ENCODE results near the gene EVX1.

The EVX1 gene

DNA sequence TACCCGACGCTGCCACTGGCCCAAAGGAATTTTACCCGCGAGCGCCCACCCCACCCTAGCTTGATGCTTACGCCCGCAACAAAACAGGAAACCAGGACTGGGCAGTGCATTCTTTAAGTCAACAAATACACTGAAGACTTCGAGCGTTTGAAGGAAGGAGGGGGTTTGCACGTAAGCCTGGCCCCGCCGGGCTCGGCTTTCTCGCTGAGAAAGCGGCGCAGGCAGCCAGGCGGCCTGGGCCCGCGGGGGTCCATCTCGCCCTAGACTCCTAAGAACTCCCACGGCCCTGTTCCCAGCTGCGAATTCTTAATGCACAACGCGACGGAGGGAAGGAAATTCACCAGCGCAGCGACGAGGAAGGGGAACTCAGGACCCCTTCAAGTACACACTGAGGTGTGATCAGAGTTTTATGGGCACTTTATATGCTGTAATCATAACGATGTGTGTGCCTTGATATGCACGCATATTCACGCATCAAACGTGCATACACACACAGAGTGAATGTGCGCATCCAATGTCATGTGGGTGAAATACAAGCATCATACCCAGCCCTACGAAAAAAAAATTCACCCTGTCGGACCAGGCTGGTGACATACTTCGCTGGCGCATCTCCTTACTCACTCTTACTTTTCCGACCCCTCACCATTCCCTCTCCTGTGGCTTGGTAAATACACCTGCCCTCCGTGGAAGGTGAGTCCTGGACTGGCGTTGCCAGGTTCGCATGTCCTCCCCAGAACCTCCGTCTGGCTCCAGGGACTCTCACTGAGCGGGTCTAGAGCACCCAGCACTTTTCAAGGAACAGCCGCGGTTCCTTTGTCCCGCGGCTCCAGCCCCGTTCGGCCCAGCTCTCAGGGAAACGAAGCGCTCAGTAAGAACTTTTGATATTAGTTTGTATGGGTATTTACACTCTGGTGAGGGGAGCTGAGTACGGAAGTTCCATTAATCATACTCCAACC, 37.0 kb upstream of the EVX1 start:
- no peak for DNase-seq (ENCODE audit: low read depth)

DNA sequence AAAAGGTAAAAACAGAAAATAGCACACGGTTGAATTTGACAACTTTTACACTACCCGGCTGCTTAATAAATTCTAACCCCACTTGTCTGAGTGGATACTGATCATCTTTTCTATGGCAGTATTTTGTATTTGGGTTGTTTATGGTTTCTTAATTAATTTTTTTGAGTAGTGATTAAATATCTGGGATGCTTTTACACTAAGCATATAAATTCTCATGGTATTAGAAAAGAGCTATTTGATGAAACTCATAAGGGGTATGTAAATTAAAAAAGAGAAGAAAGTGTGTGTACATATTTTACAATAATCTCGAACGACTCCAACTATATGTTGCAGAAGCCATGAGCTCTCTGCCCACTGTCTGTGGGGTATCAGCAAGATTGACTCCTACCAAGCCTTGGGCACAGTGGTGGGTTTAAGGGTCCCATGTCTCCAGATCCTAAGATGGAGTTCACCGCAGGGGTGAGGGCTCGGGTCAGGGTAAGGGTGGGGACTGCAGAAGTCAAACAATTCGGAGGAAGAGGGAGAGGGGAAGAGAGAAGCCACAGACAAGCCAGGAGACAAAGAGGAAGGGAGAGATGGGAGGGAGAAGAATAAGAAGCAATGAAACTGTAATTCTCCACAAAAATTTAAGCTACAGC, 35.1 kb upstream of the EVX1 start:
- DNase-seq (ENCODE audit: low read depth), result no peak

DNA sequence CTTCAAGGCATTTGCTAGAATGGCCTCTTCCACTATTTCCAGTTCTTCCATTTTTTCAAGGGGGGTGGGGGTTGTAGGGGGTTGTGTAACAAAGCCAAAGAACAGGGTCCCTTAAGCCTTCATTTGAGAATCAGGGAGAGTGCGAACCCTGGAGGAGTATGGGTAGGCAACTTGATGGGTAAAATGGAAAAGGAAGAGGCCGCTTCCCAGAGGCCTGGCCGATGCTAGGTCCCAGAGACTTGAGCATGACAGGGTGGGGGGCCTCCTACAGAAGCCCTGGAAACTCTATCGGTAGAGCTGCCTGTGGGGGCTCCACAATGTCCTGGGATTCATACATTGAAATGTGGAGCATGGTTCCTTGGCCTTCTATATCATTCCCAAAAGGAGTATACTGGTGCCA, 33.6 kb upstream of the EVX1 start:
- no peak for DNase-seq (ENCODE audit: low read depth)

DNA sequence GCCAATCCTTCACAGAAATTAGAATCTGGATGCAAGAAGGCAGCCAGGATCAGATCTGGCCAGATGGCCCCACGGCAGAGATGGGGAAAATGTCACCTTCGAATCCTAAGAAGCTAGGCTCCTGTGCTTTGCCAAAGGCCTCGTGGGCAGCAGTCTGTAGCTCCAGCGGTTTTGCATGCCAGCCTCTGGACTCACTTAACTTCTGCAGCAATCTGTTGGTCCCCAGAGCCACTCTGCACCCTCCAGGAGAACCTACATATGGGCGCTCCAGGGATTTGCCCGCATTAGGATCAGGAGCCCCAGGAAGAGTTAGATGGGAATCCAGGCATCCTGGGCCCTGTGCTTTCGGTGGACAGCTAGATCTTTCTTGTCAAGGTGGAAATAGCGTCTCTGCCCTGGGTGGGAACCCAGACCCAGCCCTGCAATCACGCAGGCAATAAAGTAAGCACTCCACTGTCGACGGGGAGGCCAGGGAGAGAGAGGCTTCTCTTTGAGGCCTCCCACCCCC, 32.6 kb upstream of the EVX1 start:
- no peak for DNase-seq (ENCODE audit: low read depth)

DNA sequence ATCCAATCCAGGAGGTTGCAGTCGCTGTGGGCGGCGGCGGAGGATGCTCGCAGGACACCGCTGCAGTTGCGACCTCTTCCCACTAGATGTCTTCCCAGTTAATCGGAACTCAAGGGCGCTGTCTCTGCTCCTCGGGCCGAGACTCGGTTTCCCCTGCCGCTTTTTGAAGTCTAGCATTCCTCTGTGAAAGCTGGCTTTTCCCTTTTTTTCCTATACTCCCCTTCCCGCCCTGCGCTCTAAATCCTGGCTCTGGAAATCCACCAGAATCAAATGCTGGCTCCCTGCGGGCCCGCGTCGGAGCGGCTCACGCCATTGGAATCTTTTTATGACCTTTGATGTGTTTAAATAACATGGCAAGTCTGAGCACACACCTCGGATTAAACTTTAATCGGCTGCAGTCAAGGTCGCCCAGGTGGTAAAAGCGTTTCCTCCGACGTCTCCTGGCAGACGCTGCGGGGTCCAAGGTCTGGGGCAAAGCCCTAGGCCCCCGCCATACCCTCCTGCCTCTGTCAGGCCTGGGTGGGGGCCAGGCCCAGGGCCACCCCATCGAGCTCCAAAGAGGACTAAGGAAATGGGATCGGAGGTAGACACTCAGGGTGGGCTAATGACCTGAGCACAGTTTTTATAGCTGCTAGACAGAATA, 32.0 kb upstream of the EVX1 start:
- DNase-seq (ENCODE audit: low read depth), result no peak

DNA sequence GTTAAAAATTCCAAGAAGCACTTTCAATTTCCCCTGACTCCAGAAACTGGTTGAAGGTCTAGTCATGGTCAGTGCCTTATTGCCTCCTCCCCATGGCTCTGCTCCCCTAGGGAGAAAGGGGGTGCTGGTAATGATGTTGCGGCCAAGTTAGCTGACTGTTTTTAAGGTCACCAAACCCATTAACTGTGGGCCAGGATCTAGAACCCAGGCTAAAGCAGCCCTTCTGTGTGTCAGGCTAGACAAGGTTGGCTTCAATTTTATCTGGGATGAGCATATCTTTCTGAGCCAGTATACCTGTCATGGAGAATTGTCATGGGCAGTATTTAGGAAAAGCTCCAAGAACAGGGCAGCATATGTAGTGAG, 31.5 kb upstream of the EVX1 start:
- DNase-seq (ENCODE audit: low read depth), result no peak

DNA sequence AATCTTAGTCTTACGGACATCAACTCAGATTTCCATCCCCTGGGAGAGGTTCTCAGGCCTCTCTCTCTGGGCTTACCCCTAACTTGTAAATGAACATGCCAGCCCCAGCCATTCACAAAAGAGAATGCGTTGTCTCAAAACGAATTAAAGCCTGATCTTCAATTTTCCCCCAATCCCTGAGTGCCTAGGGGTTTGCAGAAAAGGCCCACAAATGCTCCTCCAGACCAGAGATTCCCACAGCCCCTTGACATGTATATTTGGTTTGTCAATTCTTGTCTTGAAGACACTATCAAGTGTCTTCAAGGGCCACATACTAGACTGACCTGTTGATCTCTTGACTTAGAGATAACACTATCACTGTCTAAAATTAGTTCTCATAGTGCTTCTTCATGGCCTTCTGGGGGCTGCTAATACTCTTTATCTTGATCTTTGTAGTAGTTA, 30.8 kb upstream of the EVX1 start:
- no peak for DNase-seq (ENCODE audit: low read depth)

DNA sequence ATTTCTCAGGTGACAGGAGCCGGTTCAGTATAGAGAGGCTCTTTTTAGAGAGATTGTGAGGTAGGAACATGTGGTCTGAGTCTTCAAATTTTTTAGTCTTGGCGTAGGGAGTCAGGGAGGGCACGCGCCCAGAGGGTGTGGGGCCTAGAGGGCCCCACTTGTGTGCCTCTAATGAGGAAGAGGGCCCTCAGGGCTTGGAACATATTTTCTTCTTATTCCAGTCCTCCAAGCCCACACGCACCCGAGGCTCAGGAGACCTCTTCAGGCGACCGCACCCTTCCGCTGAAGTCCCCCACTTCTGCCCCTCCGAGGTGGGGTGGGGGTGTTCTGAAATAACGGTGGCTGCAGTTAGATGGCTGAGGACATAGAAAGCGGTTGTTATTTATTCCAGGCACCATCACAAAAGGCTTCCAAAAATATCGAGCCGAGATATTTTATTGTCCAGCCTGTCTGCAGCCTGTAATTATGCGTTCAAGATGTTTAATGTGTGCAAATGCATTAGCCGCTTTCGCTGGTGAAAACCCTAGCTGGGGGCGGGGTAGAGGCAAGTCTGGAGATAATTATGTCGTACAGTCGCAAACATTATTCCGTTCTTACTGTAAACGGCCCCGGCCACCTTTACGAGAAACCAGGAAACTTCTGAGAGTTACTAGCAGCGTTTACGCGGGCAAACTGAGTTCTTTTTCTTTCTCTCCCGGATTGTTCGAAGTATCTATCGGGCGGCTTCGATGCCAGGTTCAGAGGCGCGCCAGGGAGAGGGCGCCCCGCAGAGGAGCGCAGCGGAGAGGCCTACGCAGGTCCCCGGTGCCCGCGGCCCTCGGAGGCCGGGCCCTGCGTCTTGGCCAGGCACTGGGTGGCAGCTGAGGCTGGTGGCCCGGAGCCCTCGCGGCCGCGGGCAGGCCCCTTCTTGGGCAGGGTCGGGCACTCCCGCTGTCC, 29.8 kb upstream of the EVX1 start:
- no peak for DNase-seq (ENCODE audit: low read depth)

DNA sequence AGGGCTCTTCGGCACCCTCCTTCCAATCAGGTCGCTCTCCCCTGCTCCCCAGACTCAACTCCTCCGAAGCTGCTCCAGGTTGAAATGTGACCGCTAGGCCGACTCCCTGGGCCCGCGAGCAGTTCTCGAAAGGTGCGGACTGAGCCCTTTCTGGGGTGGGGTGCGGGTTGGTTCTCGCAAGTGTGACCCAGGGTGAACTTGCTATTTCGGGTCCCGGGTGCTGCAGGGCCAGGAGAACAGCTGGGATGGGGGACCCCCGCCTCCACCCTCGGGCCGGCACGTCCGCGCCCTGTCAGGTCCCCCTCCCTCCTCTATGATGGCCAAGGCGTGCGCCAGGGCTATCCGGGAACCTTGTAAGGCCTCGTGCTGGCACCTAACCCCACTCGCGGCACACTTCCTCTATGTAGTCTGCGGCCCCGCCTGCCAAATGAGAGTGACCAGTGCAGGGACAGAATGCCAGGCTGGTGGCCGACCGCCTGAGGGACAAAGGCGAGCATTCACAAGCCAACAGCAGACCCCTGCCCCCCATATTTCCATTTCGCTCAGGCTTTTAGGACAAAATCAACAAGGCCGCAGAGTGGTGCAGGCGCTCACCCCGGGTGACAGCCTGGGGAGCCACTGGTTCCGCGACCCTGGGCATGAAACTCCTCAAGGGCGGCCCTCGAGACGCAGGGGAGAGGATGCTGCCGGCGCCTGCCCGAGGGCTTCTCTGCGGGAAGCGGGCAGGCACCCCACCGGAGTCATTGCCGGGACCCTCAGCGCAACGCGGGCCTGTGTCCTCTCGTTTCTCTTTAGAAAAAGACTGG, 29.0 kb upstream of the EVX1 start:
- no peak for DNase-seq (ENCODE audit: low read depth)

DNA sequence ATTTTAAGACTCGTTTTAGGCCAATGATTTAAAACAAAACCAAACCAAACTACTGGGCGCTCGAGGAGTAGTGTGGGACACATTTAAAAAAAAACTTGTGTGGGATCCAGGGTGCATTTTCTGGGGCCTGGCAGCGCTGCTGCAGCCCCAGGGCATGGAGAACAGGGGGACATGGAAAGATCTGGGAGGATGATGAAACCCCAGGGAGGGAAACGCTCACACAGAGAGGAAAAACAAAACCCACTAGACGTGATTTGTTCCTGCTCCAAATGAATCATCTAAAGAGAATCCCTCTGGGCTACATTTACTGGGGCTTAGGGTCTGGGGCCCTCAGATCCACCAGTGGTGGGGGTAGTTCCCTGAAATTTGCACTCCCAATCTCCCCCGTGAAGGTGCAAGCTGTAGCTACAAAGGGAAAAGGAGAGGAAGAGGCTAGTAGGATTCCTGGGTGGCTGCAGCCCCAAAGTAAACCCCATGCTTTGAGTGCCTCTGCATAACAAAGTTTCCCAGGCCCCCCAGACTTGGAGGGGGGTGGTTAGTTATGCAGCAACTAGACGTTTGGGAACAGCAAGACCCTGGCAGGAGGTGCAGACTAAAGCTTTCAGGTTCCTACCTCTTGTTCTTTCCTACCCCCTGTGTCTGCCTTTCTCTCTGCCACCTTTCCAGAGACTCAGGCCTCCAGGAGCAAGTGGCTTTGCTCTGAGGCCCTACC, 28.2 kb upstream of the EVX1 start:
- no peak for DNase-seq (ENCODE audit: low read depth)

DNA sequence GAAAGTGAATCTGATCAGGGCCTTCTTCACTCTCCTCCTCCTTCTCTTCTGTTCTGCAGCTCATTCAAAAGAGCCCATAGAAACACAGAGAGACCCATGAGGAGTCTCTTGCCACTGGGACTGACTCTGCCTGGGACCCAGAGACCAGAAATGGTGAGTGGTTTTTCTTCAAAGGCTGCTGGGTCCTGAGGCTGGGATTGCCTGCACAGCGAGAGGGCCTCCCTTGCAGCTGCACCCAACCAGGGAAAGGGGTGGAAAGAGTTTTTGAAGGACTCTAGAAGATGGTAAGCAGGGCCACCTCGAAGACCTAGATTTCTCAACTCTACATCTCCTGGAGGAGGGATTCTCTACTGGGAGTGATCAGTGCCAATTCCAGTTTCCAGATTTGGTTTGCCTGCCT, 27.2 kb upstream of the EVX1 start:
- no peak for DNase-seq (ENCODE audit: low read depth)

DNA sequence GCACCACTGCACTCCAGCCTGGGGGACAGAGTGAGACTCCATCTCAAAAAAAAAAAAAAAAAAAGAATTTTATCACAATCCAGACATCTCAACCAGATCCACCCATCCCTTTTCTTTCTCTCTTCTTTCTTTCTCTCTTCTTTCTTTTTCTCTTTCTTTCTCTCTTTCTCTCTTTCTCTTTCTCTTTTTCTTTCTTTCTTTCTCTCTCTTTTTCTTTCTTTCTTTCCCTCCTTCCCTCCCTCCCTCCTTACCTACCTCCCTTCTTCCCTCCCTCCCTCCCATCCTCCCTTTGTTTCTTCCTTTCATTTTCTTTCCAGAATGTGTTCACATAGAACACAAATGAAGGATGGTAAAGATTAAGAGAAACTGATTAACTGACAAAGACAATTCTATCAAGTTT, 24.7 kb upstream of the EVX1 start:
- no peak for DNase-seq (ENCODE audit: low read depth)

DNA sequence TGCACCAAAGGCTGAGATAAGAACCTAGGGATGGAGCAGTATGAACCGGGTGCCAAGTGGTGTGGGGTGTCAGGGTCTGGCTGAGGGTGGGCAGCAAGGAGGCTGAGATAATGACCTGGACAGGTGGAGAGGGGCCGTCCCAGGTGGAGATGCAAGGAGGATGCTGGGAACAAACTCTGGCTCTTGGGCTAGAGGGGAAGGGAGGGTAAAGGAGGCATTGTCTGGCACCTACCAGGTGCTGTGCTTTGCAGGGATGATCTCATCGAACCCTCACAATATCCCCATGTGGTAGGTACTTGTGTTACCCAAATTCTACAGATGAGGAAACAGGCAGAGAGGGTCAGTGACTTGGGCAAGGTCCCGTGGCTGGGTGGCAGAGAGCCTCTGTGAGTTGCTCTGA, 22.8 kb upstream of the EVX1 start:
- DNase-seq (ENCODE audit: low read depth), result no peak

DNA sequence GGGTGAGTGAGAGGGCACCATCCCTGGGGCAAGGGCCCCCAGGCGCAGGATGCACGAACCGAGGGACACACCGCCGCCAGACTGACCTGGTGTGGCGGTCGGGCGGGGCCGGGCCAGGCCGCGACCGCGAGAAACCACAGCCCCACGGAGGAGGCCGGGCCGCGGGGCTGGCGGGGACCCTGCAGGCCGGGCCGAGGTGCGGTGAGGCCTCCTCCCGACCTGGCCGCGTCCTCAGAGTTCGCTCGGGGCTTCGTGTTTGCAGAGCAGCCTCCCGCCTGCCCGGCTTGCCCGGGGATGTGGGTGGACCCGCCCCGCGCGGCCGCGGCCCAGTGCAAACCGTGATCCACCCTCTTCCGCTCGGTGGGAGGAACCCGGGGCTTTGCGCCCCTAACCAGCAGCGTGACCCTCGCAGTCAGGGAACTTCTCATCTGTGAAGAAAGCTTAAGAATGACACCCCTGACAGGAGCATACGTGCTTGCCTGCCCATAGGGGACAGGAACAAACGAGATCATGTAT, 22.1 kb upstream of the EVX1 start:
- DNase-seq (ENCODE audit: low read depth), result no peak

DNA sequence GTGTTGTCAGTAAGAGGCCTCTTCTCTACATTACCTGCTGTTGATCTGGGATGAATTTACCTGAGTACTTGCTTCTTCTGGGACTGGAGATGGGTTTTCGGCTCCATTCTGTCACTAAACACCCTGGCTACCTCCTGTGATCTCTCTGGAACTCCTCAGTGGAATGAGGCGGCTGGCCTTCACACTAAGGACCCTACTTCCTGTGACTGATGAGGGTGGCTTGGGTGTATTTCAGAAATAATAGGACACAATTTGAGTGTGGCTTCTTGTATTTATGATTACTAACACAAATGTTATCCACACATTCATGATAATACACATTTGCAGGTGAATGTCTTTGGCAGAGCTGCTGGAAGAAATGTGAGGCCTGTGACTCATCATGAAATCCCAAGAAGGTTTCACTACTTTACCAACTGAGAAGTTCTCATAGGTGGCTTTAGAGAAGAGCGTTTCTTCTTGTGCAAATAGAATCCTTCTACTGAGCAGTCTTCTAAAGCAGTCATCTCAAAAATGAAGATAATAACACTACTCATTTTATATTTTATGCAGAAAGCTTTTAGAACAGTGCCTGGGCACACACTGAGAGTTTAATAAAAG, 21.3 kb upstream of the EVX1 start:
- no peak for DNase-seq (ENCODE audit: low read depth)

DNA sequence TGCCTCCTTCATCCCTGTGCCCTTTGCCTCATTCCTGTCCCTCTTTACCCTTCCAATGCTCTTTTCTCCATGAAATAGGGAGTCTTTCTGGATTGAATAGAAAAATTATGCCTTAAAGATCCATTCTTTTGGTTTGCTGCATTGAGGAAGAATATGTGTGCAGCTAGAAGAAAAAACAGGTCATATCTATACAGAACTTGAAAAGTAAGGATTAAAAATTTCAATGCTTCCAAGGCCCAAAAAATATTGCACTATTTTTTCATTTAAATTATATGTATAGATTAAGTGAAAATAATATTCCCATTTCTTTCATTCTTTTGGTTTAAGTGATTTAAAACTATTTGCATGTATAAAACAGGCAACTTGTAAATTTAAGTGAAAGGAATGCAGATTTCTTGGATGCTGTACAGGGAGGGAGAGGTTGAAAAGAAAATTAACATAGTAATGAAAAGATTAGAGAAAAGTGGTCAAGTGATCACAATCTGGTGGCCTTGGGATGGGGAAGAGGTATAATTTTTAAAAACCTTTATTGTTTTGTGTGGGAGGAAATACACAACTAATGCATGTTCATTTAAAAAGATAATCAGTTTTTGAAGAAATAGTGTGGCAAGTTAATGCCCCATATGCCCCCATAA, 18.5 kb upstream of the EVX1 start:
- no peak for DNase-seq (ENCODE audit: low read depth)

DNA sequence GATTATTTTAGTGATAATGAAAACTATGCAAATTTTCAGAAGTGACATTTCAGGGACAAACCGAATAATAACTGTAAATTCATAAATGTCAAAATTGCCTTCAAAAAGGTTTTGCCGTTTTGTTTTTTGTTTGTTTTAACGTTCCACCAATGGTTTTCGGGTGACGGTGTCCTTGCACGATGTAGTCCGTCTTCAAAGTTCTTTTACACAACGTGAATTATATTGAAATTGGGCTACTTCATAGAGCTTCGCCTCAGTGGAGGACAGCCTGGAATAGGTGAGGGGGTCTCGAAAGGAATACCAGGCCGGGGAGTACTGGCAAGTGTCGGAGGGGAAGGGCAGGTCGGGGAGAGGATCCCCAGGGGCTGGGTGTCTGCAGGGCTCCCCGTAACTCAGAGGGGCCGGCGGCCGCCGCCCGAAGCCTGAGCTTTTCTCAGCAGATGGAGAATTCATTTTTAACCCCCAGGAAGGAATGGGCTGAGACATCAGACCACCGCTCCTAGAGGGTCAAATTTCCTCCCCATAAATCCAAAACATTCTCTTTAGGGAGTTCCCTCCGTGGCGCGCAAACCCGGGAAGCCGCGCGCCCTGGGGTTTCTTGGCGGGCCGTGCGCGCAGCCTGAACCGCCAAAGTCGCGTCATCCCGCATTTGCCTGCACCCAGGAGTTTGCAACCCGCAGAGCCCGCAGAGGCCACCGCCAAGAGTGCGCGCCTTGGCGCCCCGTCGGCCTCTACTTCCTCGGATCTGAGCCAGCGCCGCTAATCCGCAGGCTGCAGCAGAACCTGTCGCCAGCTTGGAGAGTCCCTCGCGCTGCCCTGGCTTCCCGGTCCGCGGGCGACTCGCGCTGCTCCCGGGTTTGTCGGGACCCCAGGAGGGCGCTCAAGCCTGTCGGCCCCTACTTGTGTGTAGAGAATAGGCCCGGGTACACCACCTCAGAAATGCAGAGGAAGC, 17.3 kb upstream of the EVX1 start:
- DNase-seq (ENCODE audit: low read depth), result no peak

DNA sequence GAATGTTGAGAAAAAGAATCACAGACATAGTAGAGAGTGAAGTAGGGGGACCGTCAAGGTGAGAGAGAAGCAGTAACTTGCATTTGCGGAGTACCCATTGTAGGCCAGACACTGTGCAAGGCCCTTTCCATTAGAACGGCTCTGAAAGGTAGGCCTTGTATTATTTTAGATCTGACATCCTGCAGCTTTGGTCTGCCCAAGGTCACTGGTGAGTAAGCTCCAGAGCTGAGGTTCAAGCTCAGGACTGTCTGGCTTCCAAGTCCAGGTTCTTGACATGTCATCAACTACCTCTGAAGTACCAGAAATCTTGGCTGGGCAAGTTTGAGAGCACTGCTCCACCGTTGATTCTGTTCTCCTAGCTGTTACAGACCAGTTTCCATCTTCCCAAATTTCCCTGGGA, 13.2 kb upstream of the EVX1 start:
- DNase-seq (ENCODE audit: low read depth), result no peak
